HUDEP-2 (cell line): Measurements from ENCODE around the gene TM2D3.
"Not testable (repeated sequence)": the region's sequence is repeated elsewhere in the genome, so short reads cannot be mapped to it uniquely, and the experiment has no call there.

Source experiments
- DNase-seq, 76 experiments: peaks; one replicate each; lab custom pipeline; 2025; ENCODE audit not compliant: unreplicated experiment in 76 of 76; lab: John Stamatoyannopoulos, UW

Gene TM2D3

GRCh38 chr15:101657968-101658784 is 6.0 kb upstream of the TM2D3 start:
- peak in 20 of 76 experiments; percentile 3 to 63 (median 22) for DNase-seq

- no peak for DNase-seq
Observed at GRCh38 chr15:101657171-101657570, 5.0 kb upstream of the TM2D3 start.

- DNase-seq: peak in 41 of 76 experiments; percentile 3 to 61 (median 24)
Observed at GRCh38 chr15:101654624-101655337, 2.6 kb upstream of the TM2D3 start.

GRCh38 chr15:101654171-101654570 is 2.0 kb upstream of the TM2D3 start:
- DNase-seq: no peak

- no peak for DNase-seq
Observed at GRCh38 chr15:101652786-101653430, 727 bp upstream of the TM2D3 start.

GRCh38 chr15:101651554-101652097 is 555 bp downstream of the TM2D3 start:
- peak in 21 of 76 experiments; percentile 38 to 70 (median 54) for DNase-seq

GRCh38 chr15:101650145-101650544 is 2.0 kb downstream of the TM2D3 start:
- no peak for DNase-seq

- no peak for DNase-seq
Observed at GRCh38 chr15:101648356-101648755, 3.8 kb downstream of the TM2D3 start.

- no peak for DNase-seq
Observed at GRCh38 chr15:101647251-101647650, 4.9 kb downstream of the TM2D3 start.

- no peak for DNase-seq
Observed at GRCh38 chr15:101646672-101647071, 5.5 kb downstream of the TM2D3 start.

GRCh38 chr15:101642361-101642760 is 9.8 kb downstream of the TM2D3 start:
- DNase-seq: no peak

GRCh38 chr15:101641894-101642293 is 10.3 kb downstream of the TM2D3 start:
- no peak for DNase-seq

GRCh38 chr15:101641129-101641764 is 10.9 kb downstream of the TM2D3 start:
- DNase-seq: peak in 54 of 76 experiments; percentile 5 to 62 (median 33)

- DNase-seq: no peak
Observed at GRCh38 chr15:101639667-101640066, 12.5 kb downstream of the TM2D3 start.

GRCh38 chr15:101637919-101638318 is 14.3 kb downstream of the TM2D3 start:
- no peak for DNase-seq

GRCh38 chr15:101637516-101637915 is 14.7 kb downstream of the TM2D3 start:
- no peak for DNase-seq

- peak in 1 of 76 experiments; percentile 3 for DNase-seq
Observed at GRCh38 chr15:101637038-101637437, 15.1 kb downstream of the TM2D3 start.

GRCh38 chr15:101635944-101636727 is 16.0 kb downstream of the TM2D3 start:
- DNase-seq: no peak

- no peak for DNase-seq
Observed at GRCh38 chr15:101633356-101633755, 18.8 kb downstream of the TM2D3 start.

GRCh38 chr15:101626729-101627128 is 25.5 kb downstream of the TM2D3 start:
- not testable (repeated sequence) for DNase-seq
